DMS114 treated with DMSO at 0.1 percent for 48 hours (cell line): ENCODE measurements around the gene CHN1.

ENCODE experiments used
- DNase-seq: peaks from one replicate; lab custom pipeline; 2025; ENCODE audit not compliant: unreplicated experiment; lab: John Stamatoyannopoulos, UW

CHN1 gene, protein sequence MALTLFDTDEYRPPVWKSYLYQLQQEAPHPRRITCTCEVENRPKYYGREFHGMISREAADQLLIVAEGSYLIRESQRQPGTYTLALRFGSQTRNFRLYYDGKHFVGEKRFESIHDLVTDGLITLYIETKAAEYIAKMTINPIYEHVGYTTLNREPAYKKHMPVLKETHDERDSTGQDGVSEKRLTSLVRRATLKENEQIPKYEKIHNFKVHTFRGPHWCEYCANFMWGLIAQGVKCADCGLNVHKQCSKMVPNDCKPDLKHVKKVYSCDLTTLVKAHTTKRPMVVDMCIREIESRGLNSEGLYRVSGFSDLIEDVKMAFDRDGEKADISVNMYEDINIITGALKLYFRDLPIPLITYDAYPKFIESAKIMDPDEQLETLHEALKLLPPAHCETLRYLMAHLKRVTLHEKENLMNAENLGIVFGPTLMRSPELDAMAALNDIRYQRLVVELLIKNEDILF

DNA sequence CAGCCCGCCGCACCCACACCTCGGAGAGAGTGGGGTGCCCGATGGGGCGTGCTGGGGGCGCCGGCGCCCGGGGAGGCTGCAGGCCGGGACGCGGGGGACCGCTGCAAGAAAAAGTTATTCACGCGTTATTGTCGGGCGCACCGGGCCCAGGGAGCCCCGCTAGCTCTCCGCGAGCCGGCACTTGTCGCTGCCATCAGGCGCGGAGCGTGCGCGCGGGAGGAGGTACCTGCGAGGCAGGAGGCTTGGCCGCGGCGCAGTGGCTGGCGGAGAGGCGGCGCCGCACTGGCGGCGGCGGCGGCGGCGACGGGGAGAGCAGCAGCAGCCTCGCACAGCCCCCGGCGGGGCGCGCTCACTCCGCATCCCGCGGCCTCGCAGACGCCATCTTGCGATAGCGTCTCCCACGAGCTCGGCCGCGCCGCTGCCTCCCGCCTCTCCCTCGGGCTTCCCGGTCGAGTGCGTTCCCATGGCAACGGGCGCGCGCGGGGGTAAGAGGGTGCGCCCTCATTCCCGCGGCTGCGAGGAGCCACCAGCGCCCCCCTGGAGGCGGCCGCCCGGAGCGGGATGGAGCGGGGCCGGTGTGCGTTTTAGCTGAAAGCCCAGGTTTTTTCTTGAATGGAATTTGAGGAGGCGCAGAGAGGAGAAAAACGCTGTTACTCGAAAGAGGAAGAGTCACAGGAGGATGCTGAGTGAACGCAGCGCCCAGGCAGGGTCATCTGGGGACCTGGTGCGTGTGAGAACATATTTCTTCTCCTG is at the start of gene CHN1:
TSS of gene CHN1 (minus strand) at position 402 of the 753 bp plus-strand sequence. CDS start 469 bp downstream, outside the sequence.
- DNase-seq, result peak; percentile 28

DNA sequence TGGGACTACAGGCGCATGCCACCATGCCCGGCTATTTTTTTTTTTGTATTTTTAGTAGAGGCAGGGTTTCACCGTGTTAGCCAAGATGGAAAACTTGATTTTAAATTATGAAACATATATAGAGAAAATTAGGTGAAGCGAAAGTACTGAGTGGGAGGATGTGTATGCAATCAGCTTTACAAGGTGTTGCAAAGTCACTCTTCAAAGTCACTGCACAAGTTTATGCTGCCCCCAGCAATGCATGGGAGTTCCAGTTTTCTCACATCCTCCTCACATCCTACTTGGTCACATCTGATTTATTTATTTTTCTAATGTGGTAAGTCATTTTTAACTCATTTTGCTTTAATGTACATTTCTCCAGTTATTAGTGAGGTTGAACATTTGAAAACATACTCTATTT is 49.2 kb upstream of the CHN1 start:
- no peak for DNase-seq

DNA sequence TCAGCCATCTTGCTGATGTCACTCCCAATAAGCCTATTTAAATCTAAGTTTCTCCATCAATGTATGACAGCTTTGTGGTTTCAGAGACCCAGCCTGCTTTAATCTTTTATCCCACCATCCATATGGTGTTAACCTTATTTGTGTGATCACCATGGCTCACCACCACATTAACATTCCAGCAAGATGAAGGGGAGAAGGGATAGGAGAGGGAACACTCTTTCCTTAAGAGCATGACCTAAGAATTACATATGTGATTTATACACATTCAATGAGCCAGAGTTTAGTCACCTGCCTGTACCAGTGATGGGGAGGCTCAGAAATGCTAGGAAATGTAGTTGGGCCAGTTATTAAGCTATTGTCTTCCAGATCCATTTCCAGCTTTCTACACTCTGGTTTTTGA is 44.5 kb upstream of the CHN1 start:
- no peak for DNase-seq

DNA sequence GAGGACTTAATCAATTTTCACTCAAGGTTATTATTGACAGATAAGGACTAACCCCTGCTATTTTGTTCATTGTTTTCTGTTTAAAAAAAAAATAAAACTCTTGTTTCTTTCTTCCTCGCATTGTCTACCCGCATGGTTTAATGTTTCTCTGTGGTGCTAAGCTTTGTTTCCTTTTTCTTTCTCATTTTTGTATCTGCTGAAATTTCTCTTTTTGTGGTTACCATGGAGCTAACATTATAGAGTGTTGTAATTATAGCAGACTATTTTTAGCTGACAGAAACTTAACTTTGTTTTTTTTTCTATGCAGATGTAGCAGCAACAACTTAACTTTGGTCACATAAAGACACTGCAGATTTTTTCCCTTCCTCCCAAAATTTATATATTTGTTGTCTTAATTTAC is 43.1 kb upstream of the CHN1 start:
- DNase-seq, result no peak

DNA sequence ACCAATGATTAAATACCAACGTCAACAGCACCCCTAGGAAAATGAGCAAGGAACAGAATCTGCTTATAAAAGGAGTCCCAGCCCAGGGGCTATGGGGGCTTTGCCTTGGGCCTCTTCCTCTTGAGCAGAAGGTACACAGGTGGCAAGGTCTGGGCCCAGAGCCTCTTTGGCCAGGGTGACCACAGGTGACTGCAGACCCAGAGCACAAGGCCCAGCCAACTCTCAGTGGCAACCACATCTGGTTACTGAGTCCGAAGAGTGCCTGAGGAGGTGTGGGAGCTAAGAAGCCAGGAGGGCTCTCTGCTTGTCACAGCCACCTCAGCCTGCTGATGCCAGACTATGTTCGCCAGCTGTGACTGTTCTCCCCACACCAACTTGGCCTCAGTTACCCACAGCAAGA is 34.3 kb upstream of the CHN1 start:
- no peak for DNase-seq

DNA sequence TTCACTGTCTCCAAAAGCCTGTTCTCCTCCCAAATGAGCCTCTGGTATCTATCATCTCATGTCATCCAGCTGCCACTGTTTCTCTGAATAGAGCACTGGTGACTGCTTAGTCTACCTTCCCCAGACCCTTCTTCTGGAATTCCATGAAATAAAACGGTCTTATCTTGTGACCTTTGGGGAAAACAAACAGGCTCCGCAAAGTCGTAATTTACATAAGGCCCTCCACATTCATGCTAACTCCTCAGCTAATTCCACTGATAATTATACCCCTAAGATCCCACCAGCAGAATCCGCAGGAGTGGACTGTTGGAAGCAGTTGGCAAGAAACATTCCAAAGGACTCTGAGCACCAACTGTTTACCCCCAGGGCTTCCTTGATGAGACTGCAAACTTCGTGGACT is 33.9 kb upstream of the CHN1 start:
- DNase-seq, result no peak

DNA sequence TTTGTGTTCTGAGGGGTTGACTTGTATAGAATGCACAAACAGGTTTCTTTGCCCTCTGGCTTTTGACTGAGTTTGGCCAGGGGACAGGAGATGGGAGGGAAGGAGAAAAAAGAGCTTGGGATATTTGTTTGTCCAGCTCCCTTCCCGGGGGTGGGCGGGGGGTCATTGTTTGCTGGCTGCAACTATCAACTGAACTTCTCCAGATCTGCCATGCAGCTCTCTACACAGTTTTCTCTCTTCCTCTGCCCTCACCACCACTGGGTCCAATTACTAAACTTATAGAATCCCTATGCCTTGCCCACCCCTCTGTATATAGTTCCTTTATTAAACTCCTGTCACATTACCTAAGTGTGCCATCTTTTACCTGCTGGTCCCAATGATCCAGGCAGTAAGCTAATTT is 32.8 kb upstream of the CHN1 start:
- DNase-seq, result no peak

DNA sequence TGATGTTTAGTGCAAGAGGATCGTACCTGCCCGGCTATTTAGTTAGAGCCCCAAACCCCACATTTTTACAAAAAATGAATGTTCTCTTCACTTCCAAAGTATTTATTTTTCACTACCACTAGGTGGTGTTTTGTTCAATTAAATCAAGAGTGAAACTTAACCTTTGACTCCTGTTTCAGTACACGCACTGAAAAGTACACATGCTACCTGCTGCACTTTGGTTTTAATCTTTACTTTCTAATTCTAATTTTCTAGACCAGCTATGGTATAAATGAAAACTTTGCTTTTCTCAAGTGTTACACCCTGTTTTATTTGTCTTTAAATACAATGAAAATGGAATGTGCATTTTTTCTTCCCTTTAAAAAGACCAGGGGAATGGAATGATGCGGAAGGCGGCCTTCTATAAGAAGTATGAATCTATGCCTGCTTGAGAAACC is 31.4 kb upstream of the CHN1 start:
- no peak for DNase-seq

DNA sequence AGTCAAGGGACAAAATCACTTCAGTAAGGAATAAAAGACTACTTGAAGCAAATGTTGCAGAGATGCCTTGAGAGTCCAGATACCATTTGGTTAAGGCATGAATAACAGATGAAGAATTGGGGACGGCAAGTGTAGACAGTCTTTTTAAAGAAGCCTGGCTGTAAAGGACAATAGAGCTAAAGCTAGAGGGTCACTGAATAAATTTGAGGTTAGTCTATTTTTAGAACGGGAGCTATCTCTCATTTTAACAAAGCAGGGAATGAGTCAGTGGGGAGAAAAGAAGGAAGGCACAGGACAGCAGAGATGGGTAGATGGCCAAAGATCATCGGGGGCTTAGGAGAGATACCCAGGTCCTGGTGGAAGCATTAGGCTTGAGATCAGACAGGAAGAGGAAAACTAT is 30.6 kb upstream of the CHN1 start:
- DNase-seq, result no peak

DNA sequence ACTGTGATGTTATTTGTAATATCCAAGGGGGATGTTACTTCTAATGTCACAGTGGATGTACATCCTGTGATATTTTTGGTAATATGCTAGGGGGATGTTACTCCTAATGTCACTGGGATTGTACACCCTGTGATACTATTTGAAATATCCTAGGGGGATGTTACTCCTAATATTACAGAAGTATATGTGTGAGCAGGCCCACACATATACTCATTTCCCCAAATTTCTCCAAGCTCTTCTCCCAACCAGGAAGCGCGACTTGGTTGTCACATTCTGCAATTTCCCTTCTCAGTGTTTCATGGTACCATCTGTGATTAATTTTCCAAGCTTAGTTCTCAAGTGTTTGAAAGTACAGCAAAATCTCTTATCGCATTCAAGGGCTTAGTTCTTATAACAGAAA is 29.5 kb upstream of the CHN1 start:
- no peak for DNase-seq

DNA sequence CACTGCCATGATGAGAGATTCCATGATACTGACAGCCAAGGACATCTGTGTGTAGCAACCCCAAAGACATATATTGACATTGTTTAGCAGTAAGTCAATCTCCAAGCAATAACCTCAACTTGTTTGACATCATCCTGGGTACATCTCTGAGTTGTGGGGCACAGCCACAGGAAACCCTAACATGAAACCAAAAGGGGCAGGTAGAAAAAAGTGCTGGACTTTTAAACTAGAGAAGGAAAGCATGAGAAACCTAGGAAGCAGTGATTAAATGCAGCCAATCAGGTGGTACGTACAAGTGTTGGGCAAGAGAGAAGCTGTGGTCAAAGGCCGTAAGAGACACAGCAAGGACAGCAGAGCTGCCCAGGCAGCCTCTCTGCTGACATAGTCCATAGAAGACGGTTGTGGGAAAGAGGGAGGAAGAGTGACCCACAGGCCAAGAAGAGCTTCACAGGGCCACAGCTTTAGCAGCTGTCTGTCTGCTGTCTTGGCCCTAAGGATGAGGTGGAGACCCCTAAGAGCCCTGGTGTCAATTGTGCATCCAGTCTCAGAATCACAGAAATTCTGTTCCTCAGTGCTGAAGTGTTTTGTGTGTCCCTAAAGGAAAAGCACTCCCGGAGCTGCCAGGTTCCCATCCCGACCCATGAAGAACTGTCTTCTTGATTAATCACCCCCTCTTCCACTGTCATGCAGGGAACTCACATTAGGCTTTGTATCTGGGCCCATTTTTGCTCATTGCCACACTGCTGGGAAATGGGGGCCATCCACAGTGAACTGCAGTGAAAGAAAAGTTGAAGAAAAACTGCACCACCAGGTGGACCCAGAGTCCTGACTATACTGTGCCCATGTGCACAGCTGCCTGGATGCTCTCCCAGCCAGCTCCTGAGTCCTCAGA is 25.4 kb upstream of the CHN1 start:
- peak; percentile 39 for DNase-seq

DNA sequence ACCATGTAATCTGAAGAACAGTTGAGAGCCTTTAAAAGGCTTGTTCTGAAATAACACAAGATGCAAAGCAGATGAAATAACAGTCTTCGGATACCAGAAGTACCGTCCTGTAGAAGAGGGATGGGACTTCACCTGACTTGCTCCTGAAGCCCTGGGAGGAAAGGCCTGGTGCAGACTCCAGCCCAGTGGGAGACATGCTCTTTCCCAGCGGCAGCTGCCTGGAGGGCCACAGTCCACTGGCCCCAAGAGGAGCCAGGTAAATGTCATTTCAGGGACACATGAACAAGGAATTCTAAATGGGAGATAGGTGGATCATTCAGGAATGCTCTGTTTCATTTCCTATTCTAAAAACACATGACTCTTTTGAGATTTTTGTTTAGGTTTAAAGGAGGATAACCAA is 22.6 kb upstream of the CHN1 start:
- no peak for DNase-seq

DNA sequence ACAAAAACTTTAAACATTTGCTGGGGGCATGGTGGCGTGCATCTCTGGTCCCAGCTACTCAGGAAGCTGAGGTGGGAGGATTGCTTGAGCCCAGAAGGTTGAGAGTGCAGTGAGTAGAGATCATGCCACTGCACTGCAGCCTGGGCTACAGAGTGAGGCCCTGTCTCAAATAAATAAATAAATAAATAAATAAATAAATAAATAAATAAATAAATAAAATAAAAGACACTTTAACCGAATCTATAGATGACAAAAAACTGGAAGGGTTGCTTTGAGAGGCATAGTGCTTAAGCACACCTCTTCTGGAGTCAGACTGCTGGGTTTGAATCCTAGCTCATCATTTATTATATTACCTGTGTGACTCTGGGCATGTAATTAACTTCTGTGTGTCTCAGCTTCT is 21.2 kb upstream of the CHN1 start:
- DNase-seq, result no peak

DNA sequence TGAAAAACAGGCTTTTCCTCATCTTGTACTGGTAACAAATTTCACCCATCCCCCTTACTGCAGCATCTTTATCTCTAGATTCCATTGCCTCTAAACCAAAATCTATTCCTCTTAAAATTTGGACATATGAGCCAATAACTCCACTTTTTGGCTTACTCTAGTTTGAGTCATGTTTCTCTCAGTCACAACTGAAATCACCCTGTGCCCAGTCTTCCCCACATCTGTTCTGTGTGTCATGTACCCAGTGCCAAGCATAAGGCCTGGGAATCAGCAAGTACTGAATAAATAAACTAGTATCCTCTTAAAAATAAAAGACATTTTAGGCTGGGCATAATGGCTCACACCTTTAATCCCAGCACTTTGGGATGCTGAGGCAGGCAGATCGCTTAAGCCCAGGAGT is 20.8 kb upstream of the CHN1 start:
- no peak for DNase-seq

DNA sequence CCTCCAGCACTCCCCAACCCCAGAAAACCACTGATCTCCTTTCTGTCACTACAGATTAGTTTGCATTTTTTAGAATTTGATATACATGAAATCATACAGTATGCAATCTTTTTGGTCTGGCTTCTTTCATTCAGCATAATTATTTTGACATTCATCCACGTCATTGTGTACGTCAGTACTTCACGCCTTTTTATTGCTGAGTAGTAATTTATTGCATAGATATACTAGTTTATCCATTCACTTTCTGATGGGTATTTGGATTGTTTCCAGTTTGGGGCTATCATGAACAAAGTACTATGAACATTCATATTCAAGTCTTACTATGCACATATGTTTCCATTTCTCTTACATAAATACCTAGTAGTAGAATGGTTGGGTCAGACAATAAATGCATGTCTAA is 20.1 kb upstream of the CHN1 start:
- no peak for DNase-seq

DNA sequence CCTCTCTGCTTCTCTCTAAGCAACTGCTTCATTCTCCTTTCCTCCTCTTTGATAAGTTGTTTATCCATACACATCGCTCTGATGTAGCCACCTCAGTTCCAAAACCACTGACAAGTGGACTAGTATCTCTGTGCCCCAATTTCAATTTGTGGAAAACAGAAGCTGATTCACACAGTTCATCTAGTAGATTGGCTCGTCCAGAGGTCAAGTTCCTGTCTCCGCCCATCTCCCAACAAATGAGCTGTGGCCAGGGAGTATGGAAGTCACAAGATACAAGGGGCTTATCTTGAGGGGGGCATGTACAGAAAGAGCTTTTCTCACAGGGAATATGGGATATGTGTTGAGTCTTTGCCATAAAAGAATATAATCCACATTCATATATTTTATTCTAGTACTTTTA is 17.7 kb upstream of the CHN1 start:
- DNase-seq, result no peak

DNA sequence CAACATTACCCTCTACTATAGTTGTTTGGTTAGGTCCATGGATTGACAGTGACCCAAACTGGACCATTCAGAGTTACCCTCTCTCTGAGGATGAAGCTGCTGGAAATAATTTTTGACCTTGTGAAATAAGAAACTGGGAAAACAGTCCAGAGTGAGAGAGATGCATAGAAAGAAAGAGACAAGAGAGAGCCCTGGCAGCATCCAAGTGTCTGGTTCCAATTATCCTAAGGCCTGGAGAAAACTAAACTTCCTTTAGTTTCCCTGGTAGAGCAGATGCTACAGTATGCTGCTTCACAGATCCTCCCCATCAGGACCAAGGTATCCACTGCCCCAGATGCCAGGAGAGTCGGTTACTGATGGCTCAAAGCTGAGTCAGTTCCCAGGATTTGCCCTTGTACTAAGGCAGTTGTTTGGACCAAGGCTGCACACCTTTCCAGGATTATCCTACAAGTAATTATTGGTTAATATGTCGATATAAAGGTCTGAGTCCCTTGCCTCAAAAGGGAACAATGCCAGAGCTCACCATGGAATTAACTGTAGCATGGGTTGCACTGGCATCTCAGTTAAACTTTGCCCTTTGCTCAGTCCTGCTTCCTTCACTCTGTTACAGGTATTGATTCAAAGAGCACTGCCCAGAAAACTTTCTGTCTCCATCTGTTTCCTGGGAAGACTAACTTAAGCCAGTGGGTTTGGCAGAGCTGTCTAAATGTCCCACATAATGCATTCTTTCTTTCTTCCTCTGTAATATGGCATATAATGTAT is 14.6 kb upstream of the CHN1 start:
- DNase-seq, result no peak

DNA sequence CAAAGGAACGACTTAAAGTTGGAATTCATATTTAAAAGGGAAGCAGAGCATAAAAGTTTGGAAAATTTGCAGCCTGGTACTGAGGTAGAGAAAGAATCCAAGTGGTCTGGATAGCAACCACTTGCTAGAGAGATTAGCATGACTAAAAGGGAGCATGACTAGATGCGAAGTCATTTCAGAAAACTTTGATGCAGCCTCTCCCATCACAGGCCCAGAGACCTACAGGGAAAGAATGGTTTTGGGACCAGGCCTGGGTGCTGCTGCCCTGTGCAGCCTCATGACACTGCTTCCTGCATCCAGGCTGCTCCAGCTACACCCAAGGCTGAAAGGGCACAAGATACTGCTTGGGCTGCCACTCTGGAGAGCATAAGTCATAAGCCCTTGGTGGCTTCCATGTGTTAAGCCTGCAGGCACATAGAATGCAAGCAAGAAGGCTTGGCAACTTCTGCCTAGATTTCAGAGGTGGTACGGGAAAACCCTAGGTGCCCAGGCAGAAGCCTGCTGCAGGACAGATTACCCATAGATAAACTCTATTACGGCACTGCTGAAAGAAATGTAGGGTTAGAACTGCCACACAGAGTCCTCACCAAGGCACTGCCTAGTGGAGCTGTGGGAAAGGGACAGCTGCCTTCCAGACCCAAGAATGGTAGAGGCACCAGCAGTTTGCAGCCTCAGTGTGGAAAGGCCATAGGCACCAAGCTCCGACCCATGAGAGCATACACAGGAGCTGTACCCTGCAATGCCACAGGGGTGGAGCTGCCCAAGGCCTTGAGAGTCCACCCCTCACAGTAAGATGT is 12.6 kb upstream of the CHN1 start:
- DNase-seq, result no peak

DNA sequence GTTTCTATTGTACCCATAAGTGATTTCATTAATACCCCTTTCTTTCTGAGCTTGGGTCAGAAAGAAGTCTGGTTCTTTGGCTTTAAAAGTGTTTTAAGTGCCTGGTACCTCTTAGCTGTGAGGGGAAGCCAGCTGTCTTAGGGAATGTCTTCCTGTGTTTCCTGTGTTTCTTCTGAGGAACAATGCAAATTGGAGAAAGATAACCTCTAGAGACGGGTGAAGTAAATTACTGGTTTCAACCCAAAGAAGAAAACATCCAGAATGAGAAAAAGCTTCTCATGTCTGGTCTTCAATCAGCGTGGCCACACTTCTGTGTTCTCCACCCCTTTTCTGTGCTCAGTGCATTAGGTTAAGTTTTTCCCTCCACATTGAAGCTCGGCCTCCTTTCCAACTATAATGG is 10.2 kb upstream of the CHN1 start:
- no peak for DNase-seq

DNA sequence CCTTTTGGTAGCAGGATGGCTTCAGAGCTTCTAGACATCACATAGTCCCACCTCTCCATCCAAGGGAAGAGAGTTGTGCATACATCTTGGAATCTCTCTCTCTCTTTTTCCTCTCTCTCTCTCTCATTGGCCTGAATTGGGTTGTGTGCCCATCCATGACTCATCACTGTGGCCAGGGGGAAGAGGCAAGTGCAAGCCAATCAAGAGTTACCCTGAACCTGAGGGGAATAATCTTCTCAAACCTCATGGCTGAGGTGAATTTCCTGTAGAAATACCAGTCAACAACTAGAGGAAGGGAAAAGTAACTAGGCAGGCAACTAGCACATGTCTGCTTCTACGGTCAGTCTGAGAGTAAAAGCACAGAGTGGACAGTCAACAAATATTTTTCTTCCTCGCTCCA is 7.3 kb upstream of the CHN1 start:
- DNase-seq, result no peak
